Measurements from ENCODE around the gene SLC39A1.

DNA sequence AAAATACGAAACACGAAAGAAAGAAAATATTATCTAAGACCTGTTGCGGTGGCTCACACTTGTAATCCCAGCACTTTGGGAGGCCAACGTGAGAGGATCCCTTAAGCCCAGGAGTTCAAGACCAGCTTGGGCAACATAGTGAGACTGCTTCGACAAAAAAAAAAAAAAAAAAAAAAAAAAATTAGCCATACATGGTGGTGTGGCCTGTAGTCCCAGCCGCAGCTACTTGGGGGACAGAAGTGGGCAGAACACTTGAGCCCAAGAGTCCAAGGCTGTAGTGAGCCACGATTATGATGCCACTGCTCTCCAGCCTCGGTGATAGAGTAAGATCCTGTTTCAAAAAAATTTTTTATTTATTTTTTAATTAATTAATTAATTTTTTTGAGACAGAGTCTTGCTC, 24.3 kb upstream of the SLC39A1 start:
- TF ChIP-seq, protein P1, sequence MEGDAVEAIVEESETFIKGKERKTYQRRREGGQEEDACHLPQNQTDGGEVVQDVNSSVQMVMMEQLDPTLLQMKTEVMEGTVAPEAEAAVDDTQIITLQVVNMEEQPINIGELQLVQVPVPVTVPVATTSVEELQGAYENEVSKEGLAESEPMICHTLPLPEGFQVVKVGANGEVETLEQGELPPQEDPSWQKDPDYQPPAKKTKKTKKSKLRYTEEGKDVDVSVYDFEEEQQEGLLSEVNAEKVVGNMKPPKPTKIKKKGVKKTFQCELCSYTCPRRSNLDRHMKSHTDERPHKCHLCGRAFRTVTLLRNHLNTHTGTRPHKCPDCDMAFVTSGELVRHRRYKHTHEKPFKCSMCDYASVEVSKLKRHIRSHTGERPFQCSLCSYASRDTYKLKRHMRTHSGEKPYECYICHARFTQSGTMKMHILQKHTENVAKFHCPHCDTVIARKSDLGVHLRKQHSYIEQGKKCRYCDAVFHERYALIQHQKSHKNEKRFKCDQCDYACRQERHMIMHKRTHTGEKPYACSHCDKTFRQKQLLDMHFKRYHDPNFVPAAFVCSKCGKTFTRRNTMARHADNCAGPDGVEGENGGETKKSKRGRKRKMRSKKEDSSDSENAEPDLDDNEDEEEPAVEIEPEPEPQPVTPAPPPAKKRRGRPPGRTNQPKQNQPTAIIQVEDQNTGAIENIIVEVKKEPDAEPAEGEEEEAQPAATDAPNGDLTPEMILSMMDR (conservative IDR thresholded peaks at IDR 0.05; ENCODE audit: low read depth, low read length) = no peak
- TF ChIP-seq EZH2 (IDR thresholded peaks at IDR 0.05; ENCODE audit: borderline replicate concordance, low read depth, low read length, poor library complexity, severe bottlenecking) = no peak

Data from A673 (cell line).